OCI-LY7 (cell line): ENCODE data around the gene EGFR. TPM values are rescaled to one million over a fixed set of nuclear protein-coding genes. Genes with fewer than 3 reads are reported as not detected.

Experiments
- BruUV-seq: library from RNA; stranded (reverse); fragments of 400-500 nt; replicated peaks from 2 replicates; lab custom pipeline; 2021; lab: Mats Ljungman, UMichigan
- CTCF ChIA-PET: fragments of 300-600 bp; sonication (Branson Sonifier 250); formaldehyde crosslinking; loops from one replicate; lab custom pipeline; 2022; ENCODE audit warnings: antibody characterized with exemption; ENCODE audit not compliant: unreplicated experiment; lab: Charles Lee
- POLR2A ChIA-PET: fragments of 300-600 bp; sonication (Branson Sonifier 250); formaldehyde crosslinking; loops from one replicate; lab custom pipeline; 2022; ENCODE audit warnings: antibody characterized with exemption; lab: Charles Lee
- DNase-seq: peaks from one replicate; pipeline ENCODE4 v3.0.0-alpha.2; 2015; ENCODE audit warnings: low spot score
- H2AFZ ChIP-seq: fragments of 200-600 bp; sonication (generic), shearing (Covaris generic); 2 replicates; pipeline ENCODE4 v1.6.1; 2014; ENCODE audit warnings: mild to moderate bottlenecking, antibody characterized with exemption, low read length, moderate library complexity
- H3K27ac ChIP-seq: fragments of 200-600 bp; sonication (generic); 2 replicates; pipeline ENCODE4 v1.5.1; 2014; ENCODE audit warnings: mixed run types, low read depth, mild to moderate bottlenecking, moderate library complexity, low read length, inconsistent platforms; ENCODE audit not compliant: poor library complexity, severe bottlenecking
- H3K36me3 ChIP-seq: fragments of 200-600 bp; sonication (generic); 2 replicates; pipeline ENCODE4 v1.6.1; 2014; ENCODE audit warnings: mild to moderate bottlenecking, antibody characterized with exemption, low read length, moderate library complexity, mixed read lengths; ENCODE audit not compliant: insufficient read depth
- H3K4me1 ChIP-seq: fragments of 200-600 bp; sonication (generic); 2 replicates; pipeline ENCODE4 v1.5.1; 2014; ENCODE audit warnings: mild to moderate bottlenecking, low read length; ENCODE audit not compliant: insufficient read depth, poor library complexity, severe bottlenecking
- H3K4me2 ChIP-seq: fragments of 200-600 bp; sonication (generic); 2 replicates; pipeline ENCODE4 v1.6.1; 2014; ENCODE audit warnings: mild to moderate bottlenecking, low read length
- H3K4me3 ChIP-seq: fragments of 200-600 bp; sonication (generic); 2 replicates; pipeline ENCODE4 v1.5.1; 2014; ENCODE audit warnings: mild to moderate bottlenecking, low read depth, low read length; ENCODE audit not compliant: poor library complexity, severe bottlenecking
- H3K79me2 ChIP-seq: fragments of 200-600 bp; sonication (generic); 2 replicates; pipeline ENCODE4 v1.6.1; 2016; ENCODE audit warnings: low read depth, mild to moderate bottlenecking, low read length, moderate library complexity, mixed read lengths; ENCODE audit not compliant: insufficient read depth
- H3K9me2 ChIP-seq: fragments of 200-600 bp; sonication (generic); 2 replicates; pipeline ENCODE4 v1.6.1; 2016; ENCODE audit warnings: mild to moderate bottlenecking, low read length, mixed read lengths; ENCODE audit not compliant: insufficient read depth
- H3K9me3 ChIP-seq: fragments of 200-600 bp; sonication (generic); 2 replicates; pipeline ENCODE4 v1.6.1; 2014; ENCODE audit warnings: mild to moderate bottlenecking, mixed run types, low read length, mixed read lengths
- H4K20me1 ChIP-seq: fragments of 200-600 bp; sonication (generic); 2 replicates; pipeline ENCODE4 v1.6.1; 2014; ENCODE audit warnings: mild to moderate bottlenecking, antibody characterized with exemption, low read length, moderate library complexity, mixed read lengths; ENCODE audit not compliant: insufficient read depth
- CTCF ChIP-seq: fragments of 200-600 bp; sonication (generic); conservative IDR thresholded peaks from 2 replicates; pipeline ENCODE4 v1.5.1; 2014; ENCODE audit warnings: mild to moderate bottlenecking, antibody characterized with exemption, low read length, moderate library complexity, mixed read lengths
- EZH2phosphoT487 ChIP-seq: fragments of 200-600 bp; sonication (generic); IDR thresholded peaks from 2 replicates; pipeline ENCODE4 v1.6.1; 2018; ENCODE audit warnings: low read depth, borderline replicate concordance, mild to moderate bottlenecking, mixed run types, antibody characterized with exemption, low read length, moderate library complexity, mixed read lengths
- intact Hi-C: fragments of 100-400 bp; cut with micrococcal nuclease; formaldehyde crosslinking; loops from one replicate; pipeline ENCODE4 v1.10.0; 2022; ENCODE audit not compliant: unreplicated experiment
- total RNA-seq, 2 experiments: library from RNA; depleted of rRNA in 1 of 2; stranded (reverse); fragments of >200 nt in 1 of 2; shearing (Covaris generic) in 1 of 2; gene quantifications; 2 replicates each; pipeline ENCODE4 v1.2.3, GENCODE V29; 2014 to 2022

Gene EGFR
- total RNA-seq, 2 experiments from 2014 or later: 0.27 TPM; not detected in 1

DNA sequence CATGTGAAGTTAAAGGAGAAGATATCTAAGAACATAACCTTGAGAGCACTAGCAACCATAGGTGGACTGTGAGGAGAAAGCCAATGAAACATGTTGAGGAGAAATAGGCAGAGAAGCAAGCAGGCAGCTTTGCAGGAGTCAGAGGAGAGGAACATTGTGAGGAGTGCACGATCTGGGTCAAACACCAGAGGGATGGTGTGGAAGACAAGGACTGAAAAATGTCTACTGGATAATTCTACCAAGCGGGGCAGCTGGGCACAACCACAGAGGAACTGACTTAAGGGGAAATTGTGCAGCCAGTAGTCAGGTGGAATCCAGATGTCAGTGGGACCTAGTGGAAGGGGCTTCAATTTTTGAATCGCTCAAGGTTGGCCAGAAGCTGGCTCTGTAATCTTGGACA lies 234.4 kb downstream of the EGFR start:
- Histone ChIP-seq H2AFZ (no peak overlapping the region), H3K4me3 (no peak overlapping the region)
- intact Hi-C loops: loop anchor here (10.0 kb wide), 1 partner anchor 168 kb away; no protein-coding TSS in a partner anchor

DNA sequence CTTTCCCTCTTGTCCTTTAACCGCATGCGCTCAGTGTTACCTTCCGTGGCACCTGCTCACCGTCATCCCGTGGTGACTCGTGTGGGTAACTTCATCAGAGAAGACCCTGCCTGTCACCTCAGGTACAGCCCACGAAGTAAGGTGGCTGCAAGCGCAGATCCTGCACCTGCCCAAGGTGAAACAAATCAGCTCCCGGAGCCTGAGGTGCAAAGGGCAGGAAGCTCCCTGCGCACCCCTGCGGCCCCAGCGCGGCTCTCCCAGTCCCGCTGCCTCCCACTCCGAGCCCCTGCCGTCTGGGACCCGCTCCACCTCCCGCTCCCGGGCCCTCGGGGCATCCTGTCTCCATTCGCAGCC lies 235.4 kb downstream of the EGFR start:
- Histone ChIP-seq H3K4me3 (no peak overlapping the region), H3K4me2 (no peak overlapping the region), H3K36me3 (no peaks in the 10 kb centered on the region), H3K79me2 (no peaks in the 10 kb centered on the region), H2AFZ (no peak overlapping the region), H3K9me2 (no peaks in the 10 kb centered on the region), H4K20me1 (no peaks in the 10 kb centered on the region), H3K27ac (no peak overlapping the region), H3K4me1 (peaks cover 5% of the 10 kb centered on the region), H3K9me3 (no peaks in the 10 kb centered on the region)
- TF ChIP-seq EZH2phosphoT487 (no peak), CTCF (no peak)
- ChIA-PET POLR2A (interaction anchor here (0.6 to 0.7 kb wide), 2 partner anchors 296 to 495 kb away, joined by 3 read pairs; no protein-coding TSS in a partner anchor), CTCF (interaction anchor here (0.6 kb wide), 1 partner anchor 495 kb away, joined by 3 read pairs; the partner anchor contains the start of gene SEC61G)
- BruUV-seq: no TSS peak
- intact Hi-C loops: loop anchor here (10.0 kb wide), 1 partner anchor 169 kb away; no protein-coding TSS in a partner anchor
- no peak for DNase-seq

More for the DNA sequence above, 234.4 kb downstream of the EGFR start:
- TF ChIP-seq CTCF: no peak
- TF ChIP-seq EZH2phosphoT487: no peak
- Histone ChIP-seq H3K9me2 (no peaks in the 10 kb centered on the region), H3K4me2 (no peak overlapping the region), H3K27ac (no peak overlapping the region), H3K9me3 (no peaks in the 10 kb centered on the region), H3K4me1 (peaks cover 5% of the 10 kb centered on the region), H3K79me2 (no peaks in the 10 kb centered on the region), H4K20me1 (no peaks in the 10 kb centered on the region), H3K36me3 (no peaks in the 10 kb centered on the region)
- no TSS peak for BruUV-seq
- ChIA-PET POLR2A (no interaction called here), CTCF (no interaction called here)
- DNase-seq: no peak
